ENCODE results near the gene NGLY1. TPM values are rescaled to one million over a fixed set of nuclear protein-coding genes. Genes with fewer than 3 reads are reported as not detected.

Gene NGLY1
- total RNA-seq, 1 experiment from 2014 or later: 29.4 TPM

DNA sequence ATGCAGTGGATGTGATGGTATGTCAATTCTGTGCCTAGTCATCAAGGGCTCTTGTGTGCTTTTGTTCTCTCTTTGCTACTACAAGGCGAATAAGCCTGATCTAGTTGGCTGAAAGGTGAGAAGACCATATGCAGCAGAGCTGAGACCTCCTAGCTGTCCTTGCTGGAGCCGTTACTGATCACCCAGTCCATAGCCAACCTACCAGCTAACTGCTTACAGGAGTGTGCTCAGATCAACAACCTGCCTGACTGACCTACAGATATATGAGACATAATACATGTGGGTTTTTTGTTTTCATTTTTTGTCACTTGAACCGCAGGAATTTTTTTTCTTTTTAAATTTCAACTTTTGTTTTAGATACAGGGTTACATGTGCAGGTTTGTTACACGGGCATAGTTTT, 29.4 kb upstream of the NGLY1 start:
- Histone ChIP-seq H3K9me3 (ENCODE audit: insufficient read depth, low read depth) (no peaks in the 10 kb centered on the region), H2AFZ (no peak overlapping the region), H3K4me2 (no peak overlapping the region), H4K20me1 (ENCODE audit: insufficient read depth) (no peaks in the 10 kb centered on the region), H3K9me2 (ENCODE audit: insufficient read depth) (no peaks in the 10 kb centered on the region), H3F3A (ENCODE audit: insufficient read depth, low read depth) (no peaks in the 10 kb centered on the region), H3K27ac (no peak overlapping the region), H3K79me2 (ENCODE audit: low read depth) (no peaks in the 10 kb centered on the region), H3K27me3 (ENCODE audit: insufficient read depth, low read depth) (no peaks in the 10 kb centered on the region), H3K36me3 (ENCODE audit: low read depth) (no peaks in the 10 kb centered on the region), H3K4me3 (no peak overlapping the region), H3K4me1 (replicated peaks; ENCODE audit: insufficient read depth) (no peaks in the 10 kb centered on the region)
- intact Hi-C loops (cut with micrococcal nuclease; ENCODE audit: unreplicated experiment): no loop called here
- ChIA-PET CTCF (interaction anchor here (0.9 kb wide), 1 partner anchor 153 kb away, joined by 6 read pairs; no protein-coding TSS in a partner anchor), POLR2A (ENCODE audit: unreplicated experiment) (no interaction called here)
- no peak for TF ChIP-seq EZH2 (IDR thresholded peaks at IDR 0.05; ENCODE audit: low read depth)
- TF ChIP-seq, protein P1, sequence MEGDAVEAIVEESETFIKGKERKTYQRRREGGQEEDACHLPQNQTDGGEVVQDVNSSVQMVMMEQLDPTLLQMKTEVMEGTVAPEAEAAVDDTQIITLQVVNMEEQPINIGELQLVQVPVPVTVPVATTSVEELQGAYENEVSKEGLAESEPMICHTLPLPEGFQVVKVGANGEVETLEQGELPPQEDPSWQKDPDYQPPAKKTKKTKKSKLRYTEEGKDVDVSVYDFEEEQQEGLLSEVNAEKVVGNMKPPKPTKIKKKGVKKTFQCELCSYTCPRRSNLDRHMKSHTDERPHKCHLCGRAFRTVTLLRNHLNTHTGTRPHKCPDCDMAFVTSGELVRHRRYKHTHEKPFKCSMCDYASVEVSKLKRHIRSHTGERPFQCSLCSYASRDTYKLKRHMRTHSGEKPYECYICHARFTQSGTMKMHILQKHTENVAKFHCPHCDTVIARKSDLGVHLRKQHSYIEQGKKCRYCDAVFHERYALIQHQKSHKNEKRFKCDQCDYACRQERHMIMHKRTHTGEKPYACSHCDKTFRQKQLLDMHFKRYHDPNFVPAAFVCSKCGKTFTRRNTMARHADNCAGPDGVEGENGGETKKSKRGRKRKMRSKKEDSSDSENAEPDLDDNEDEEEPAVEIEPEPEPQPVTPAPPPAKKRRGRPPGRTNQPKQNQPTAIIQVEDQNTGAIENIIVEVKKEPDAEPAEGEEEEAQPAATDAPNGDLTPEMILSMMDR (conservative IDR thresholded peaks at IDR 0.05): no peak
- DNase-seq: no peak
- no TSS peak for BruUV-seq (replicated peaks)

DNA sequence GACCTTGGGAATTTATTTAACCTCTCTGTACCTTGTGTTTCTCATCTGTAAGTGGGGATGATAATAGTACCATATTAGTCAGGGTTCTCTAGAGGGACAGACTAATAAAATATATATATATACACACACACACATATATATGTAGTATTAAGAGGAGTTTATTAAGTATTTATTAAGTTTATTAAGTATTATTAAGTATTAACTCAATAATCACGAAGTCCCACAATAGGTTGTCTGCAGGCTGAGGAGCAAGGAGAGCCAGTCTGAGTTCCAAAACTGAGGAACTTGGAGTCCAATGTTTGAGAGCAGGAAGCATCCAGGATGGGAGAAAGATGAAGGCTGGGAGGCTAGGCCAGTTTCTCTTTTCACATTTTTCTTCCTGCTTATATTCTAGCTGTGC, 21.4 kb upstream of the NGLY1 start:
- Histone ChIP-seq H3K9me2 (ENCODE audit: insufficient read depth) (no peaks in the 10 kb centered on the region), H3K4me1 (replicated peaks; ENCODE audit: insufficient read depth) (no peaks in the 10 kb centered on the region), H2AFZ (no peak overlapping the region), H3K79me2 (ENCODE audit: low read depth) (no peaks in the 10 kb centered on the region), H3K4me2 (no peak overlapping the region), H3K4me3 (no peak overlapping the region), H3K36me3 (ENCODE audit: low read depth) (no peaks in the 10 kb centered on the region), H3K27ac (no peak overlapping the region), H3K27me3 (ENCODE audit: insufficient read depth, low read depth) (no peaks in the 10 kb centered on the region), H3F3A (ENCODE audit: insufficient read depth, low read depth) (no peaks in the 10 kb centered on the region), H3K9me3 (ENCODE audit: insufficient read depth, low read depth) (no peaks in the 10 kb centered on the region), H4K20me1 (ENCODE audit: insufficient read depth) (no peaks in the 10 kb centered on the region)
- CTCF ChIA-PET: no interaction called here
- intact Hi-C loops (cut with micrococcal nuclease; ENCODE audit: unreplicated experiment): no loop called here
- DNase-seq: no peak
- TF ChIP-seq, protein P1 (conservative IDR thresholded peaks at IDR 0.05): no peak
- TF ChIP-seq EZH2 (IDR thresholded peaks at IDR 0.05; ENCODE audit: low read depth): no peak
- POLR2A ChIA-PET (ENCODE audit: unreplicated experiment): no interaction called here
- no TSS peak for BruUV-seq (replicated peaks)

DNA sequence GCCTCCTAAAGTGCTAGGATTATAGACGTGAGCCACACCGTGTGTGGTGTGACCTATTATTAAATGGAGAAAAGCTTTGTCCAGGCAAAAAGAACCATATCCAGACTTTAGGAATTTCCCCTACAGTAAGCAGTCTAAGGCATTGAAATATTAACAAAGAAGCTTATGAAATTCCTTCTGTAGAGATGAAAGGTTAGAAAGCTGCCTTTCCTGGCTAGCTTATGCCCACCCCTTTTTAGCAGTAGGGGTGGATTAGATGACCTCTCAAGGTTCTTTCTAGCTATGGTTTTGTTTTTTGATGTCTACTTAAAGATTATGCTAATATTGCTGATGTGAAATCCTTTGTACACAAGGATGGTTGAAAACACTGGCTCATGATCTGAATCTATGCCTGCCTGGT, 20.6 kb upstream of the NGLY1 start:
- intact Hi-C loops (cut with micrococcal nuclease; ENCODE audit: unreplicated experiment): no loop called here
- no peaks in the 10 kb centered on the region for H3F3A ChIP-seq (ENCODE audit: insufficient read depth, low read depth)
- H3K4me2 ChIP-seq: no peak overlapping the region
- H3K9me3 ChIP-seq (ENCODE audit: insufficient read depth, low read depth): no peaks in the 10 kb centered on the region
- DNase-seq: no peak
- H3K9me2 ChIP-seq (ENCODE audit: insufficient read depth): no peaks in the 10 kb centered on the region
- BruUV-seq (replicated peaks): no TSS peak
- TF ChIP-seq, protein P1 (conservative IDR thresholded peaks at IDR 0.05): no peak
- TF ChIP-seq EZH2 (IDR thresholded peaks at IDR 0.05; ENCODE audit: low read depth): no peak
- H3K27me3 ChIP-seq (ENCODE audit: insufficient read depth, low read depth): no peaks in the 10 kb centered on the region
- no peaks in the 10 kb centered on the region for H3K4me1 ChIP-seq (replicated peaks; ENCODE audit: insufficient read depth)
- no peaks in the 10 kb centered on the region for H3K36me3 ChIP-seq (ENCODE audit: low read depth)
- no peaks in the 10 kb centered on the region for H3K79me2 ChIP-seq (ENCODE audit: low read depth)
- H3K4me3 ChIP-seq: no peak overlapping the region
- H2AFZ ChIP-seq: no peak overlapping the region
- POLR2A ChIA-PET (ENCODE audit: unreplicated experiment): no interaction called here
- CTCF ChIA-PET: no interaction called here
- no peak overlapping the region for H3K27ac ChIP-seq
- no peaks in the 10 kb centered on the region for H4K20me1 ChIP-seq (ENCODE audit: insufficient read depth)
